GM19328 (cell line): ENCODE results near the gene MEPE.
A peak's percentile ranks its signal among the peaks of the same experiment; 100 is the strongest.

Experiments used
- ATAC-seq: cut with Tn5 transposase; IDR thresholded peaks from one replicate; pipeline ENCODE4 v1.9.1; 2021; ENCODE audit warnings: mild to moderate bottlenecking, moderate library complexity; ENCODE audit not compliant: unreplicated experiment

Gene MEPE

GRCh38 chr4:87832669-87833068 is at the start of gene MEPE:
MEPE (plus strand) TSS chr4:87832969; CDS start chr4:87834715, 1,746 bp downstream.
- ATAC-seq = no peak

GRCh38 chr4:87783781-87784180 is 49.0 kb upstream of the MEPE start:
- no peak for ATAC-seq

GRCh38 chr4:87785731-87786509 is 46.8 kb upstream of the MEPE start:
- ATAC-seq = no peak

GRCh38 chr4:87799301-87800113 is 33.3 kb upstream of the MEPE start, which contains the start of gene IBSP:
IBSP (plus strand) TSS chr4:87799554; CDS start chr4:87802362, 2,808 bp downstream.
- ATAC-seq = no peak

GRCh38 chr4:87802858-87803257 is 29.9 kb upstream of the MEPE start:
- no peak for ATAC-seq

- no peak for ATAC-seq
Observed at GRCh38 chr4:87803421-87803820, 29.3 kb upstream of the MEPE start.

- no peak for ATAC-seq
Observed at GRCh38 chr4:87804871-87805270, 27.9 kb upstream of the MEPE start.

GRCh38 chr4:87805971-87806370 is 26.8 kb upstream of the MEPE start:
- ATAC-seq = no peak

GRCh38 chr4:87806520-87806919 is 26.2 kb upstream of the MEPE start:
- ATAC-seq = no peak

GRCh38 chr4:87807402-87807801 is 25.4 kb upstream of the MEPE start:
- no peak for ATAC-seq

GRCh38 chr4:87811977-87812376 is 20.8 kb upstream of the MEPE start:
- ATAC-seq = no peak

GRCh38 chr4:87819281-87819919 is 13.4 kb upstream of the MEPE start:
- ATAC-seq = no peak

- ATAC-seq = no peak
Observed at GRCh38 chr4:87823200-87823599, 9.6 kb upstream of the MEPE start.

GRCh38 chr4:87823724-87824123 is 9.0 kb upstream of the MEPE start:
- no peak for ATAC-seq

- ATAC-seq = no peak
Observed at GRCh38 chr4:87824352-87824751, 8.4 kb upstream of the MEPE start.

- ATAC-seq = no peak
Observed at GRCh38 chr4:87834401-87834800, 1.6 kb downstream of the MEPE start.

GRCh38 chr4:87835197-87835596 is 2.4 kb downstream of the MEPE start:
- no peak for ATAC-seq

GRCh38 chr4:87835743-87836142 is 3.0 kb downstream of the MEPE start:
- ATAC-seq = no peak

- no peak for ATAC-seq
Observed at GRCh38 chr4:87838205-87838604, 5.4 kb downstream of the MEPE start.

GRCh38 chr4:87838890-87839591 is 6.3 kb downstream of the MEPE start:
- ATAC-seq = peak; percentile 72

GRCh38 chr4:87839592-87839946 is 6.8 kb downstream of the MEPE start:
- no peak for ATAC-seq
